Caco-2 (cell line): ENCODE measurements around the gene SMAD1. TPM values are rescaled to one million over a fixed set of nuclear protein-coding genes. Genes with fewer than 3 reads are reported as not detected.

ENCODE experiments used
- BruUV-seq: library from RNA; stranded (reverse); fragments of 400-500 nt; replicated peaks from 2 replicates; lab custom pipeline; 2021; lab: Mats Ljungman, UMichigan
- CTCF ChIA-PET: fragments of 300-600 bp; sonication (Branson Sonifier 250); formaldehyde crosslinking; loops from one replicate; lab custom pipeline; 2022; ENCODE audit warnings: antibody characterized with exemption; lab: Charles Lee
- POLR2A ChIA-PET: fragments of 300-600 bp; sonication (Branson Sonifier 250); formaldehyde crosslinking; loops from one replicate; lab custom pipeline; 2022; ENCODE audit warnings: antibody characterized with exemption; lab: Charles Lee
- DNase-seq, 2 experiments: peaks; one replicate each; pipeline versions ENCODE4 v3.0.0 to v3.0.0-alpha.2; 2020 to 2022
- H3K27me3 ChIP-seq: replicated peaks from 2 replicates; pipeline ENCODE4 v1.6.0; 2011; ENCODE audit warnings: low read length; ENCODE audit not compliant: control insufficient read depth, insufficient read depth
- H3K36me3 ChIP-seq: 2 replicates; pipeline ENCODE4 v1.5.1; 2011; ENCODE audit warnings: low read length; ENCODE audit not compliant: control insufficient read depth, insufficient read depth
- H3K4me1 ChIP-seq: fragments of 250-450 bp; sonication (Bioruptor Pico); 2 replicates; pipeline ENCODE4 v1.5.1; 2020; ENCODE audit warnings: mild to moderate bottlenecking
- H3K4me3 ChIP-seq: 2 replicates; pipeline ENCODE4 v1.5.1; 2011; ENCODE audit warnings: low read depth, mild to moderate bottlenecking, control low read depth, low read length
- H3K9me3 ChIP-seq: fragments of 250-450 bp; sonication (Bioruptor Pico); 2 replicates; pipeline ENCODE4 v1.5.1; 2020; ENCODE audit warnings: mild to moderate bottlenecking, moderate library complexity
- H3K27ac Mint-ChIP-seq: one replicate; pipeline ENCODE4 v1.8.0; 2022; ENCODE audit warnings: mixed read lengths; ENCODE audit not compliant: unreplicated experiment
- H3K27me3 Mint-ChIP-seq: one replicate; pipeline ENCODE4 v1.8.0; 2022; ENCODE audit warnings: mixed read lengths; ENCODE audit not compliant: insufficient read depth, unreplicated experiment
- H3K36me3 Mint-ChIP-seq: one replicate; pipeline ENCODE4 v1.8.0; 2022; ENCODE audit warnings: mild to moderate bottlenecking, mixed read lengths; ENCODE audit not compliant: insufficient read depth, unreplicated experiment
- H3K4me1 Mint-ChIP-seq: one replicate; pipeline ENCODE4 v1.8.0; 2022; ENCODE audit warnings: low read depth, mixed read lengths; ENCODE audit not compliant: unreplicated experiment
- H3K4me3 Mint-ChIP-seq: one replicate; pipeline ENCODE4 v1.8.0; 2022; ENCODE audit warnings: mild to moderate bottlenecking, moderate library complexity, mixed read lengths; ENCODE audit not compliant: unreplicated experiment
- H3K9me3 Mint-ChIP-seq: one replicate; pipeline ENCODE4 v1.8.0; 2022; ENCODE audit warnings: mixed read lengths; ENCODE audit not compliant: unreplicated experiment
- CTCF ChIP-seq, 2 experiments: fragments of 200-600 bp in 1 of 2; IDR thresholded peaks; 1 replicate in 1 of 2; 2 replicates in 1 of 2; pipeline versions ENCODE4 v1.5.1 to v1.8.0; 2011 to 2022; ENCODE audit warnings: antibody characterized with exemption in 1 of 2, control low read depth in 1 of 2, inconsistent platforms in 1 of 2, low read depth in 1 of 2, low read length in 1 of 2, mild to moderate bottlenecking in 1 of 2, moderate library complexity in 1 of 2; ENCODE audit not compliant: insufficient read depth in 1 of 2, severe bottlenecking in 1 of 2, unreplicated experiment in 1 of 2
- intact Hi-C: fragments of 100-400 bp; cut with micrococcal nuclease; formaldehyde crosslinking; loops from one replicate; pipeline ENCODE4 v1.10.0; 2022; ENCODE audit not compliant: unreplicated experiment
- total RNA-seq: library from RNA; stranded (reverse); gene quantifications from 2 replicates; pipeline ENCODE4 v1.2.3, GENCODE V29; 2022

The SMAD1 gene
- total RNA-seq, 1 experiment from 2014 or later = 4.9 TPM

- Histone ChIP-seq H3K4me3 (no peak overlapping the region), H3K4me1 (no peaks in the 10 kb centered on the region), H3K9me3 (no peaks in the 10 kb centered on the region), H3K27me3 (no peaks in the 10 kb centered on the region), H3K36me3 (no peaks in the 10 kb centered on the region)
- H3K27me3 Mint-ChIP-seq = no peaks in the 10 kb centered on the region
- H3K4me3 Mint-ChIP-seq = no peak overlapping the region
- no peaks in the 10 kb centered on the region for H3K9me3 Mint-ChIP-seq
- intact Hi-C loops = no loop called here
- ChIA-PET CTCF (no interaction called here), POLR2A (no interaction called here)
- BruUV-seq = no TSS peak
- TF ChIP-seq CTCF (IDR thresholded peaks at IDR 0.05; ENCODE audit: insufficient read depth in 1 of 2, low read depth in 1 of 2, low read length in 1 of 2, severe bottlenecking in 1 of 2, unreplicated experiment in 1 of 2) = no peak
- DNase-seq = no peak
- no peak overlapping the region for H3K27ac Mint-ChIP-seq
- H3K4me1 Mint-ChIP-seq = no peaks in the 10 kb centered on the region
- peaks cover 5% of the 10 kb centered on the region for H3K36me3 Mint-ChIP-seq
Measured at GRCh38 chr4:145494666-145495270, 13.1 kb downstream of the SMAD1 start.

- BruUV-seq = no TSS peak
- Mint-ChIP-seq H3K4me3 (no peak overlapping the region), H3K36me3 (peaks cover 5% of the 10 kb centered on the region), H3K9me3 (no peaks in the 10 kb centered on the region), H3K4me1 (no peaks in the 10 kb centered on the region), H3K27ac (no peak overlapping the region), H3K27me3 (no peaks in the 10 kb centered on the region)
- POLR2A ChIA-PET = no interaction called here
- no peaks in the 10 kb centered on the region for H3K27me3 ChIP-seq
- CTCF ChIA-PET = no interaction called here
- no peaks in the 10 kb centered on the region for H3K36me3 ChIP-seq
- H3K4me1 ChIP-seq = no peaks in the 10 kb centered on the region
- no peak overlapping the region for H3K4me3 ChIP-seq
- TF ChIP-seq CTCF (IDR thresholded peaks at IDR 0.05; ENCODE audit: insufficient read depth in 1 of 2, low read depth in 1 of 2, low read length in 1 of 2, severe bottlenecking in 1 of 2, unreplicated experiment in 1 of 2) = no peak
- intact Hi-C loops = no loop called here
- no peaks in the 10 kb centered on the region for H3K9me3 ChIP-seq
- DNase-seq = no peak
Measured at GRCh38 chr4:145496292-145496691, 14.6 kb downstream of the SMAD1 start.

- DNase-seq = no peak
- Histone ChIP-seq H3K4me3 (no peak overlapping the region), H3K9me3 (no peaks in the 10 kb centered on the region), H3K4me1 (no peaks in the 10 kb centered on the region), H3K27me3 (no peaks in the 10 kb centered on the region), H3K36me3 (no peaks in the 10 kb centered on the region)
- BruUV-seq = no TSS peak
- no peak overlapping the region for H3K4me3 Mint-ChIP-seq
- H3K27ac Mint-ChIP-seq = no peak overlapping the region
- no peaks in the 10 kb centered on the region for H3K4me1 Mint-ChIP-seq
- TF ChIP-seq CTCF (IDR thresholded peaks at IDR 0.05; ENCODE audit: insufficient read depth in 1 of 2, low read depth in 1 of 2, low read length in 1 of 2, severe bottlenecking in 1 of 2, unreplicated experiment in 1 of 2) = no peak
- peaks cover 5% of the 10 kb centered on the region for H3K36me3 Mint-ChIP-seq
- ChIA-PET CTCF (no interaction called here), POLR2A (no interaction called here)
- intact Hi-C loops = no loop called here
- no peaks in the 10 kb centered on the region for H3K9me3 Mint-ChIP-seq
- no peaks in the 10 kb centered on the region for H3K27me3 Mint-ChIP-seq
Measured at GRCh38 chr4:145497199-145498149, 15.8 kb downstream of the SMAD1 start.
